GM18519 (cell line): Measurements from ENCODE around the gene SCARB2.

Experiments used
- ATAC-seq: cut with Tn5 transposase; IDR thresholded peaks from one replicate; pipeline ENCODE4 v1.9.1; 2021; ENCODE audit warnings: mild to moderate bottlenecking, moderate library complexity; ENCODE audit not compliant: unreplicated experiment, low FRiP score

The SCARB2 gene

GRCh38 chr4:76232681-76233080 lies 19.1 kb upstream of the SCARB2 start:
- ATAC-seq, result no peak

DNA sequence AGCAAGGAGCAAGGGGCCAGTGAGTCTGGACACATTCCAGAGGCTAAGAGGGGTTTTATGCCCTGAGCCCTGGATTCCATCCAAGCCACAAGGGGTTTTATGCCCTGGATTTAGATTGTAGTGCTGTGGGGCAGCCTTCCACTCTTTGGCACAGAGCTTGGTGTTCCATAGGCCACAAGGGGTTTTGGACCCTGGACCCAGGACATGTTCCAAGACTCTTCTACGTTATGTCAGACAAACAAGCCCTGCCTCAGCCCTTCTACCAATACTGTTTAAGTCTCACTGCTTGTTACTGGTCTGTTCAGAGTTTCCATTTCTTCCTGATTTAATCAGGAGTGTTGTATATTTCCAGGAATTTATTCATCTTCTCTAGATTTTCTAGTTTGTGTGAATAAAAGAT lies 12.8 kb upstream of the SCARB2 start:
- no peak for ATAC-seq

DNA sequence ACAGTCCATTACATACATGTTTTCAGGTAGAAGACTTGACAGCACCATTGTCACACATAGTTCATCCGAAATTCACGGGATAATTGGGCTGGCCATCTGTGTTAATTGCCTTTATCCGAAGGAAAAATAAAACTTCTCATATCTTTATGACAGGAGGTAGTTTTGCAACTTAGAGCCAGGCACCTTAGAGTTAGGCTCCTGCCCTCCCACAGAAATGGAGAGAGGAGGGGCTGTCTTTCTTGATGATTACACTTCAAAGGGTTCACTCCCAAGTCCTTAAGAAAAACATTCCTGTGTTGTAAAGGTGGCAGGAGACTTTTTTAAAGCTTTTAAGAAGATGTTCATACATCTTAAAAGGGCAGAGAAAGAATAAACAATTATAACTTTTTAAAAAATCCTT lies 10.5 kb upstream of the SCARB2 start:
- ATAC-seq, result no peak

DNA sequence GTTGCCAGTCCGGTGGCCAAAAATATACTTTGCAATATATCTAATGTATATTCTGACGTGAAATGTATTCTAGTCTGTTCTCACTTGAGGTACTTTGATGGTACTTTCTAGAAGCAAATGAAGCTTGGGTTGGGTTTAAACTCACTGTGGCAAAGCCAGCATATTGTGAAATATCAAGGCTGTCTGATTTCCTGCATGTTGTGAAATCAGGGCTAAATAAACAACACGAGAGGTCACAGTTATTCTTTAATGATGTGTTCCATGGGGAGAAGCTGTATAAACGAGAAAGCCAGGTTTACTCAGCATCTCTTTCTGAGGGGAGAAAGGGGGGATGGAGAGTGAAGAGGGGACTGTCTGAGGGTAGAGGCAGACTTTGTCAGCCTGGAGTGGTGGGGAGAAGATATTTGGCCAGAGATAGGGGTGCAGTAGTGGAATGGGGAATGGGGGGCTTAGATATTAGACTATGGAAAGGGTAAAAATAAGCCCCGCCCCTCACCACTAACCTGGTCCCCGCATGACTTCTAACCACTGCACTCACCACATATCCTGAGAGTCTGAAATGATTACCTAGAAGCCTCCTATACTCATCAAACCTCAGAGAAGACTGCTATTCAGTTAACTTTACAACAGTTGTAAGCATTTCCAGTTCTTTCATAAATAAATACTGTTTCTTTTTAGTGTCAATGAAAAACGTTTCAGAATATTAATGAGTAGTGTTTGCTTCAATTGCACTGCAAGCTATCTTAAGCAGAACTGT lies 5.9 kb upstream of the SCARB2 start:
- no peak for ATAC-seq

- no peak for ATAC-seq
Observed at GRCh38 chr4:76216975-76217814, 3.6 kb upstream of the SCARB2 start.

- no peak for ATAC-seq
Observed at GRCh38 chr4:76216524-76216923, 2.9 kb upstream of the SCARB2 start.

DNA sequence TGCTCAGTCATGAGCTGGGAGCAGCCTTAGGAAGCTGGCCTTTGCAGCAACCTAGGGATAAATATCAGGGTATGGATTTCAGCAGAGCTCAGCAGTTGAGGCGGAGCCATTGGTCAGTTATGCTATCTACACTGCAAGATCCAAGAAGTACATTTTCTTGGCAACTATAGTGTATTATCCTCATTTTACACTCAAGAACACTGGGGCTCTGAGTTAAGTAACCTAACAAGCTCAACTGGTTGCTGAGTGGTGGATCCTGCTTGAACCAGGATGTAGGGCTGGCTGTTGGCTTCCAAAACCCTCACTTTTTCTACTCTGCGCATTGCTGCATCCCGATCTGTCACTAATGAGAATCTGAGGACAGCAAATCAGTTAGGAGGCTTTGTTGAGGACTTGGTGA lies 1.5 kb upstream of the SCARB2 start:
- ATAC-seq, result no peak

DNA sequence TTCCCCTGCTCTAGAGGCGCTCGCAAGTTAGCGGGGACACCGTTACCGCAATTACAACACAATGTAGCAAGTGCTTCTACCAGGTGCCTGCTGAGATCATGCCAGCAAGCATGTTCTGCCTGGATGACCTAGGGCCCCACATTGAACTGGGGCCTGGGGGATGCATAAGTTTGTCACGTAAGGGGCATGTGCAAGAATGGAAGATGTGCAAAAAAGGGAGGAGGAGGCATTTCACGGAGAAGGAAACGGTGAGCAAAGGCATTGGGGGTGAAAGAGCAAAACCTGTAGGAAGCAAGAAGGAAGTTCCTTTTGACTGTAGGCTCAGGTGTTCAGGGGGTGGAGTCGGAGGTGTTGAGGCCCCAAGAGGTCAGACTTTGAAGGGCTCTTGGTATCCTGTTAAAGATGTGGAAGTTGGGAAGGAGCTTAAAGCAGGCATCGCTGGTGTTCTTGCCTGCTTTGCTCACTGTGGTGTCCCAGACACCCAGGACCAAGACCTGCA lies 602 bp upstream of the SCARB2 start:
- ATAC-seq, result no peak

GRCh38 chr4:76212851-76213414 lies 691 bp downstream of the SCARB2 start:
- ATAC-seq, result no peak

DNA sequence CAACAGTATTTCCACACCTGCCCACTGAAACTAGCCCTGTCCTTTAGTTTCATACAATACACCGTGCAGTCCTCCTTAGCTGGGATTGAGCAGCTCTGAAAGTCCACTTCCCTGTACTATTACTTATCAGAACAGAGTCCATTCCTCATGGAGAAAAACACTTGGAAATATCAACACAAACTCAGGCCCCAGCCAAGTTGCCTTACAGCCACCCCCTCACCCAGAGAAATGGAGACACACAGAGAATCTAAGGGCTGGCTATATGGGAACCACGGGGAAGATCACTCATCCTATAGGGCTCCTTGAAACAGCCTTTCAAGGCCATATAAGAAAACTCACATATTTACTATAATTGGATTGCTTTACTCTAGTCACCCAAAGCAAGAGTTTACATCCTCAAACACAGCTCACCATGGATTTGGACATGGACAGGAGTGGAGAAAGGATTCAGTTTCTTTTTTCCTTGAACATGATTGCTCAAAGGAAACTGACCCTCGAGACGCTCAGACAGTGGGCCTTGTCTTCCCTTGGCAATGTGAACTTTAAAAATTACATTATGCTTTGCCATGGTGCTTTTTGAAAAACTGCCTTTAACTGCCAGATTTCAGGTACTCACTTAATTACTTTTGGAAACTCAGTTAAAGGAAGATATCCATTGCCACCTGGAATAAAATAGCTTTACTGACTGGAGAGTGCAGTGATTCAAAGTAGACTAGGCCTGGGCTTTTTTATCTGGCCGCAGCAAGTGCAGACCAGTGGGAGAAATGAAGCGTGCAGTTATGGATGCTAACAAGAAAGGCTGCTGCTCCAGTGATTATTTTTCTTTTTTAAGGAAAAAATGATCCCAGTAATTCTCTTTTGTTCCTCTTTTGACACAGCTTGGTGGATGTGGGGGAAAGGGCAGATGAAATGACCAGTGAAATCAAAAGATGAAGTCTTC lies 1.6 kb downstream of the SCARB2 start:
- no peak for ATAC-seq

GRCh38 chr4:76210452-76210851 lies 3.2 kb downstream of the SCARB2 start:
- ATAC-seq, result no peak

GRCh38 chr4:76209881-76210280 lies 3.7 kb downstream of the SCARB2 start:
- no peak for ATAC-seq

DNA sequence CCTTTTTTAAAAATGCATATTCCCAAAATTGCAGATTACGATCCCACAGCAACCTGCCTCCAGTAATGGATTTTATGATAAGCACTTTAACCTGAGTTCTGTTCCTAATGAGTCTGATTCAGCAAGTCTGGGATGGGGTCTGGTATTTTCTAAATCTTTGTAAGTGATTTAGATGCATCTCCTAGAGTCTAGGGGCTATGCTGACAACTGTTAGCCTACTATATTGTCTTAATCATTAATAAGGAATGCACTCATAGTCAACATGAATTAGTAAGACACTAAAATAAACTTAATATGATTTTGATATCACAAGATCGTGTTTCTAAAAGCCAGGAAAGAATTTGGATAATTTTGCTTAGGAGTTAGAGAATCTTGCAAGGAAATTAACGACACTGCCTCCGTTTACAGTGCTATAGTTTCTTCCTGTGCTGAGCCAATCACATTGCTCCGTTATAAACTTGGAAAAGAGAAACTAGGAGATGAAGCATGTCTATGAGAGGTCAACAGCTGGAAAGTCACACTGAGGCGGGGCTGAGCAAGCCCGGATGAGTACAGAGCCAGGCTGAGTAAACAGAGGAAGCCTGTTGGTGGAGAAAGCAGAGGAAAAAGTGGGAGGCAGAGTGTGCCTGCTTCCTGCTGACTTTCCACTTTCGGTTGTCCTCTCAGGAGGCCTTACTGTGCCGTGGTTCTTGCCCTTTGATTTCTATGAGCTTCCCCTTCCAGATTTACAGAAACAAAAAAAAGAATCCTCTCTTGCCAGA lies 5.4 kb downstream of the SCARB2 start:
- ATAC-seq, result no peak

DNA sequence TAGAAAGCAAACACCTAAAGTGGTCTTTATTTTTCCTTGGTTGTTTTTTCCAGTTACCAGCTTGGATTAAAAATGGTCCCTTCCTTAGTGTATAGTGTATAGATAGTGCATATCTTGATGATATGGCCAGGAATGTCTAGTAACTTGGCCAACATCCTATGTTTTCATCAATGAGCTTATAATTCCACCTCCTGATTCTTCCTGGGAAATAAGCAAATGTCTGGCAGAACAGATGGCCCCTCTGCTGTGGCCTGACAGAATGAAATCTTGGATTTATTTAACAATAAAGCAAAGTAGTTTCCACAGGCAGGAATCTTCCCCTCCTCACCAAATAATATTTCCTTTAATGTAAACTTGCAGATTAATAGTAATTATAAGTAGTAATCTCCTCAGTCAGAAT lies 6.1 kb downstream of the SCARB2 start:
- ATAC-seq, result no peak

GRCh38 chr4:76206222-76206942 lies 7.2 kb downstream of the SCARB2 start:
- ATAC-seq, result no peak

DNA sequence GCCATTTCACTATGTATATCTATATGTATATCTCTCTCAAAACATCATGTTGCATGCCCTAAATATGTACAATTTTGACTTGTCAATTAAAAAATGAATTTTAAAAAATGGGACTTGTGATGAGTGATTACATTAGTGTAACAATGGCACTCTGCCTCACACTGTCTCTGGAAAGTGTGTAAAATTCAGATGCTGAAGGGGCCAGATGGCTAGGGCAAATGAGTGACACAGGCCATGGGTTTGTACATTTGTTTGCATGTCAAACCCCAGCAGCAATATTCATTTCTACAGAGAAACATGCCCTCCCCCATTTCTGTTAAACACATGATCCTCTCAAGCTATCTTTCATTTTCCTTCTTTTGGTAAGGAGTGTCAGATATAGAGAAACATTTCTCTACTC lies 8.1 kb downstream of the SCARB2 start:
- no peak for ATAC-seq

DNA sequence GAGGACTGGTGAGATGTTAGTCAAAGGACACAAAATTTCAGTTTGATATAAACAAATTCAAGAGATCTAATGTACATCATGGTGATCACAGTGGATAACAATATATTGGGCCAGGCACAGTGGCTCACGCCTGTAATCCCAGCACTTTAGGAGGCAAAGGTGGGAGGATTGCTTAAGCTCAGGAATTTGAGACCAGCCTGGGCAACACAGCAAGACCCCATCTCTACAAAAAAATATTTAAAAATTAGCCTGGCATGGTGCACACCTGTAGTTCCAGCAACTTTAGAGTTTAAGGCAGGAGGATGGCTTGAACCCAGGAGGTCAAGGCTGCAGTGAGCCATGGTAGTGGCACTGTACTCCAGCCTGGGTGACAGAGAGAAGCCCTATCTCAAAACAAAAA lies 8.7 kb downstream of the SCARB2 start:
- no peak for ATAC-seq

DNA sequence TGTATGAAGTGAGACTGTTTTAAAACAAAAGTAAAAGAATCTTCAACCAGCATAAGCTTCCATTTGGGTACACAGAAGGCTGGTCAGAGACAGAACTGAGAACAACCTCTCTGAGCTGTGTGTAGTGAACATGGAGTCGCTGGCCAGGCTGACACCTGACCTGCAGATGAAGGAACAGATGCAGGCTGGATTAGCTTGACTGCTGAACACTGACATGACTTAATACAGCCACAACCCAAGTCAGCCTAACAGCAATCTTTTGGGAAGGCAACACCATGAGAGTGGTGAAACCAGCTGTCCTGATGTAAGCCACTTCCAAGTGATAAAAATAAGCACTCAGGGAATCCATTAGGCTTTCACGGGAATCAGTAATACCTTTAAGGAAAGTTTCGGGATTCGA lies 10.1 kb downstream of the SCARB2 start:
- no peak for ATAC-seq

DNA sequence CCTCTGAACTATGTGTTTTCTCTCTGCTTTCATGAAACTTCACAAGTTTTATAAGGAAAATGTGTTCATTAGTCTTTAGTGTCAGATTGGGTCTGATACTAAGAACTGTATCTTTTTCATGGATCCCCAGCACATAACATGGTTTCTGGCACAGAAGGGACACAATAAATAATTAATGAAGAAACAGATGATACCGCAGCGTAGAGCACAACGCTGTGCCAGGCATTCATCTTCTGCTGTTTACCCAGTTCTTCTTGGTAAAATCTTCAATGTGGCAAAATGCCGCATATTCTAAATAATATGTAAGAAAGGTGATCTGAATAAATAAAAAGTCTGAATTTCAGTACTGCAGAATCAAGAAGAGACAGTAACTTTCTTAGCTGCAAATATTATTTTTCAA lies 12.3 kb downstream of the SCARB2 start:
- no peak for ATAC-seq
